ENCODE results near the gene SCARF1.
A peak's percentile ranks its signal among the peaks of the same experiment; 100 is the strongest.

SCARF1 gene

GRCh38 chr17:1627982-1628855 is 17.3 kb downstream of the SCARF1 start, which contains the start of gene SLC43A2:
Gene SLC43A2, minus strand, starts transcription at chr17:1628834. Its CDS starts 960 bp downstream, at chr17:1627874.
- peak; percentile 45 for DNase-seq

GRCh38 chr17:1627182-1627981 is 18.1 kb downstream of the SCARF1 start:
- no peak for DNase-seq

GRCh38 chr17:1626333-1626732 is 19.2 kb downstream of the SCARF1 start:
- no peak for DNase-seq

- DNase-seq = no peak
Observed at GRCh38 chr17:1625581-1625980, 20.0 kb downstream of the SCARF1 start.

- no peak for DNase-seq
Observed at GRCh38 chr17:1625053-1625452, 20.5 kb downstream of the SCARF1 start.

DNA sequence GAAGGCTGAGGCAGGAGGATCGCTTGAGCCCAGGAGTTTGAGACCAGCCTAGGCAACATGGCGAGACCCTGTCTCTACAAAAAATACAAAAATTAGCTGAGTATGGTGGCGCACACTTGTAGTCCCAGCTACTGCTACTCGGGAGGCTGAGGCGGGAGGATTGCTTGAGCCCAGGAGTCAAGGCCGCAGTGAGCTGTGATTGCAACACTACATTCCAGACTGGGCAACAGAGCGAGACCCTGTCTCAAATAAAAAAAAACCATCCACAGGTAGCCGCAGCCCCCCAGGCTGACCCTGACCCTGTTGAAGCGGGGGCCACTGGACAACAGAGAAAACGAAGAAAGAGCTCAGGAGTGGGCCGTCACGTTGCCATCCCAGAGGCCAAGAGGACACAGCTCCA is 20.9 kb downstream of the SCARF1 start:
- DNase-seq = no peak

GRCh38 chr17:1623057-1623630 is 22.4 kb downstream of the SCARF1 start:
- no peak for DNase-seq

GRCh38 chr17:1621273-1621954 is 24.1 kb downstream of the SCARF1 start:
- DNase-seq = no peak

- no peak for DNase-seq
Observed at GRCh38 chr17:1620486-1620885, 25.0 kb downstream of the SCARF1 start.

GRCh38 chr17:1617620-1618174 is 27.8 kb downstream of the SCARF1 start:
- peak; percentile 18 for DNase-seq

DNA sequence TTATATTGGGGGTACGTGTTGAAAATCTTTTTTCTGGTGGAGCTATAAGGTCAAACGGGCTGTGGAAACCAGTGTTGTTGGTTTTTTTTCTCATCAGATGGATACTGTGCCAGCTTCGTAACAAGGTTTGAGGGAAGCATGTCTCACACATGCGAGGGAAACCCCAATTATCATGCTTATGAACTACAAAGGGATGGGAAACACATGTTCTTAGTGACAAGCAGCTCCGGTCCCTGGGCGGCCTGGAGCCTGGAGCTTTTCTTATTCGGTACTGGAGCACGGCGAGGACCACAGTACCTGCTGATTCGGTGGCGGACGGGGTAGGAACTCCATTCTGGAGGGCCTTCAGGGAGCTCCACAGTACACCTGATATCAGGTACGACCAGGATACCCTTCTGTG is 29.4 kb downstream of the SCARF1 start:
- no peak for DNase-seq

DNA sequence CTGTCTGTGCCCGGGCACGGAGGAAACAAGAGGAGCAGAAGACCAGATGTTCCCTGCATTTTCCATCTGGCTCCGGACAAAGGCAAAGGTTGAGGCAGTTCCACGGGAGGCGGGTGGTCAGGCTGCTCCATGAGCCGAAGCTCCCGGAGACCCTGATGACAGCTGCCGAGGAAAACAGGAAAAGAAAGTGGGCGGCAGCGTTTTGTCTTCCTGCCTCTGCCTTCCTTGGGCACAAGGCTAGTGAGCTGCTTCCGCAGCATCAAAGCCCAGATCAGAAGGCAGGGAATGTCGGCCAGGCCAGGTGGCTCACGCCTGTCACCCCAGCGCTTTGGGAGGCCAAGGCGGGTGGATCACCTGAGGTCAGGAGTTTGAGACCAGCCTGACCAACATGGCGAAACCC is 33.1 kb downstream of the SCARF1 start:
- no peak for DNase-seq

DNA sequence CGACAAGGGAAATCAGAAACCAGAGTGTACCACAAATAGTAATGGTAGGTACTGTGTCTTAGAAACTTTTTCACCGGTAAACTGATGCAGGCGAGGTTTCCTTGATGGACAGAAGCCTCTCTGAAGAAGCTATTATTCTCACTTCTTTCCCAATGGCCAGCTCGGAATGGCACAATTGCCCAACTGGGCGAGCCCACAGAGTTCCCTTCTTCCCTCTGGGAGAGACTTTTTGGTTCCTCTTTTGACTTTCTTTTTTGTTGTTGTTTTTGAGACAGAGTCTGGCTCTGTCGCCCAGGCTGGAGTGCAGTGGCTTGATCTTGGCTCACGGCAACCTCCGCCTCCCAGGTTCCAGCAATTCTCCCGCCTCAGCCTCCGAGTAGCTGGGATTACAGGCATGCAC is 33.8 kb downstream of the SCARF1 start:
- no peak for DNase-seq

DNA sequence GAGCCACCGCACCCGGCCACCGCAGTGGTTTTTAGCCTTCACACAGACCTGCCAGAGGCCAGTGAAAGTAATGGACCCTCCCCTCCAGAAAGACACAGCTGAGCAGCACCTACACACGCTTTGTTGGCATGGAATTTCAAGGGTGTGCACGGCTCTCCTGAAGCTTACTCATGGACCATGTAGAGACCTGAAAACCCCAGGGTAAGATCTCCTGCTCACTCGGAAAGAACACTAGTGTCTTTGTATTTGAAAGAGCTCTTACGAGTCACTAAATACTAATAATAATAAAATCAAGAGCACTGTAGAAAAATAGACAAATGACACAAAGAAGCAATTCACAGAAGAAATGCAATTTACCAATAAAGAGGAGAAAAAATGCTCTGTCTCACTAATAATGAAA is 36.9 kb downstream of the SCARF1 start:
- no peak for DNase-seq

DNA sequence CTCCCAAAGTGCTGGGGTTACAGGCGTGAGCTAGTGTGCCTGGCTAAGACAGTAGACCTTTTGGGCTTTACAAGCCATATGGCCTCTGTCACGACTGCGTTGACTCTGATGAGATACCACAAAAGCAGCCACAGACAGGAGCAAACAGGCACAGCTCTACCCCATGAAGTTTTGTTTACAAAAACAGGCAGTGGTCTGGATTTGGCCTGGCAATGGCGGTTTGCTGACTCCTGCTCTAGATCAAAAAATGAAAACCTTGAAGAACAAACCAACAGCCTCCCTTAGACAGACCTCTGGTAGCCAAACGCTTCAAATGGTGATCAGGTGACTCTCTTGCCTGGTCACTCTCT is 37.6 kb downstream of the SCARF1 start:
- DNase-seq = no peak

DNA sequence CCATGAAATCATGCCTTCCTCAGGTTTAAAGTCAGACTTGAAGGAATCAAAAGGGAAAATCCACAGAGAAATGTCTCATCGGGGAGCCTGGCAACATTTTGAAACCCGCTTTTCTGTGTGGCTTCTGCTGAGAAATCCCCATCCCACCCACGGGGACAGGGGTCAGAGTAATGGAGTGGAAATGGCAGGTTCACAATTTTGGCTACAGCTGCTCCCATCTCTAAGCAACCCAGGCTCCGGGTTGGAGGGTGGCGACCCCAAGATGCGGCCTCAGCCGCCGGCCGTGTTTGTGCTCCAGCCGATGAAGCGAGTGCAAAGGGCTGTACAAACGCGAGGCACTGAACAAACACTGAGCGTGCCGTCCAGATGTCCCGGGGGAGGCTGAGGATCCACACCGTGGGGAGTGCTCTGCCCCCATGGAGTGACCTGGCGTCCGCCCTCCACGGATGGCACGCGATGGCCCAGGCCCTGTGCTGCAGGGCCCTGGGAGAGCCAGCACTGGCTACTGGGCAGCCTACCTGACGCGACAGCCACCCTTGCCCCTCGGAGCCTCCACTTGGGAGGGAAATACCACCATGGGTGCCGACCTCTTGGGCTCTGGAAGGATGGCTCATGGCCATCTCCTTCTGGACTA is 39.1 kb downstream of the SCARF1 start:
- no peak for DNase-seq

DNA sequence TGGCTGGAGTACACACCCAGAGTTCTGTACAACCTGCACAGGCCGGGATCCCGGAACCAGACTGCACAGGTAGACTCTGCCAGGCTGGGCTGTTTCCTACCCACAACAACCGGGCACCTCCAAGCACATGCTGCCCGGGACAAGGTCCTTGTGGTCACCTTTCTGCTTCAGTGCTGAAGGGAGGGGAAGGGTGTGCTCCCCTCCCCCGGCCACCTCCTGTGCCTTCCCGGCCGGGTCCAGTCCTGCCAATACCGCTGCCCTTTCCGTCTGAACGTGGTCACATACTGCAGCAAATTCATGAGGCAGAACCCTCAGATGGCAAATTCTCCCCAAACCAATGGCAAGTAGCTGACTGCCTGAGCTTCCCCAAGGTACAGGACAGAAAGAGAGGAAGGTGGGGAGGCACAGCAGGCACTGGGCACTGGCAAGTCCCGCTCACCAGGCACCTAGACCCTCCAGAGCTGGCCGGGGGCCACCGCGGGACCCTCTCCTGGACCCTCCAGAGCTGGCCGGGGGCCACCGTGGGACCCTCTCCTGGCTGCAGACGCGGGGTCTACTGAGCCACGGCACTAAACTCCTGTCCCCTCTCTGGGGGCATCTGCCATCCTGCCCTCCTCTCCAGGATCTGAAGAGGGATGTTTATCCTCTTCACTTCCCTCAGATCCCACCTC is 39.7 kb downstream of the SCARF1 start:
- no peak for DNase-seq

DNA sequence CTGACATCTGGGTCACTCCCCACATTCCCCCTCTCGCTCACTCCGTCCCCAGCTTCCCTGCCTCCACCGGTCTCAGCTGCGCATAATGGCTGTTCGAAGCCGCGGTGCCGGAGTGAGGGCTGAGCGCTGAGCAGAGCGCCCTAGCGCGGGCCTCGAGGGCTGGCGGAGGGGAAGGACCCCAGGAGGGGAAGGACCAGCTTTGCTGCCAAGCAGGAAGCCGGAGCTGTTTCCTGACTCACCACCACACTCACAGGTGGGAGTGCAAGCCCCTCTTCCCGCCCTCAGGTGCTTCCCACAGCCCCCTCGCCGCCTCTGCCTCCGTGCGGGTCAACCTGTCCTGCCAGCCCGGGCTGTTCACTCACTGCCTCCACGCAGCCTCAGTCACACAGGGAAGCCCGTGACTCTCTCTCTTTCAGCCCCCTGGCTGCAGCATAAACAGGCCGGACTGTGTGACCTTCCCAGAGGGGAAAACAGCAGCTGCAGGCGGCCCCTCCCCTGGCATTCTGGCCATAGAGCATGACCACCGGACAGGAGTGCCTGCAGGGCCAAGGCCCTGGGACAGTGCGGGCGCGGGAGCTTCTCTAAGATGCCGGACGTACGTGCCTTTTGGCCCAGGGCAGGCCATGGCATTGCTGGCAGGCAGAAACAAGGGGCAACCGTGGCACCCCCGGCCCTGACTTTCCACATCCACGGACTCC is 40.6 kb downstream of the SCARF1 start:
- DNase-seq = no peak

GRCh38 chr17:1601571-1601970 is 44.0 kb downstream of the SCARF1 start:
- no peak for DNase-seq

GRCh38 chr17:1598399-1599095 is 47.0 kb downstream of the SCARF1 start:
- no peak for DNase-seq
